ENCODE data around the gene ARL17B. TPM values are rescaled to one million over a fixed set of nuclear protein-coding genes. Genes with fewer than 3 reads are reported as not detected.
A peak's percentile ranks its signal among the peaks of the same experiment; 100 is the strongest.
"Not testable (repeated sequence)": the region's sequence is repeated elsewhere in the genome, so short reads cannot be mapped to it uniquely, and the experiment has no call there.

Gene ARL17B
- total RNA-seq, 4 donors from 2014 or later: 9.0 to 42.9 (median 17.5) TPM

DNA sequence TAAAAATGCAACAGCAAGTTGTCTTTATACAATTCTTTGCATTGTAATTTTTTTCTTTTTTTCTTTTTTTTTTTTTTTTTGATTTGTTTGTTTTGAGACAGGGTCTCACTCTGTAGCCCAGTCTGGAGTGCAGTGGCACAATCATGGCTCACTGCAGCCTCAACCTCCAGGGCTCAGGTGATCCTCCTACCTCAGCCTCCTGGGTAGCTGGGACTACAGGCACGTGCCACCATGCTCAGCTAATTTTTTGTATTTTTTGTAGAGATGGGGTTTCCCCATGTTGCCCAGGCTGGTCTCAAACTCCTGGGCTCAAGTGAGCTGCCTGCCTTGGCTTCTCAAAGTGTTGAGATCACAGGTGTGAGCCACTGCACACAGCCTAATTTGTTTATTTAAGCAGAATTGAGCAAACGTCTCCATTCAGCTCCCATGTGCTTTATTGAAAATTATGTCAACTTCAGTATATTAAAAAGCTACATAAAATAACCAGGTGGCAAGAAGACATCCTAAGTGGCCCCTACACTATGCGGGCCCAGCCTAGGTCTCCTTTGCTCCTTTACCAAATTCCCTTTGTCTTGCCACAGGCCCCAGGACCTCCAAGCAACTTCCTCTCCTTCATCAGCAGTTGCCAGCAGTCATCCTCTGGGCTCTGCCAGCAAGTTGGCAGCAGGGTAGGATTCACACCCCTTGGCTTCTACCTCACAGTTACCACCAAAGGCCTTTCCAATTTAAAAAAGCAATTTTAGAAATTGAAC lies 84.7 kb downstream of the ARL17B start:
- not testable (repeated sequence) for H3K27ac ChIP-seq; H3K4me3 ChIP-seq; H3K27me3 ChIP-seq; H3K9me3 ChIP-seq; H3K4me1 ChIP-seq; DNase-seq (ENCODE audit: low spot score in 2 of 2); H3K36me3 ChIP-seq
- WGBS: 63% methylated on average over 3 of the region's 3 CpGs

- Histone ChIP-seq H3K4me1 (no peaks in the 10 kb centered on the region), H3K9me3 (no peaks in the 10 kb centered on the region), H3K27me3 (no peaks in the 10 kb centered on the region), H3K4me3 (no peak overlapping the region), H3K36me3 (no peaks in the 10 kb centered on the region), H3K27ac (no peak overlapping the region)
- DNase-seq (ENCODE audit: low spot score in 2 of 2): no peak
- TF ChIP-seq POLR2A (IDR thresholded peaks at IDR 0.05) (no peak), EP300 (IDR thresholded peaks at IDR 0.05) (no peak), POLR2AphosphoS5 (IDR thresholded peaks at IDR 0.05) (no peak)
- TF ChIP-seq, protein P1, sequence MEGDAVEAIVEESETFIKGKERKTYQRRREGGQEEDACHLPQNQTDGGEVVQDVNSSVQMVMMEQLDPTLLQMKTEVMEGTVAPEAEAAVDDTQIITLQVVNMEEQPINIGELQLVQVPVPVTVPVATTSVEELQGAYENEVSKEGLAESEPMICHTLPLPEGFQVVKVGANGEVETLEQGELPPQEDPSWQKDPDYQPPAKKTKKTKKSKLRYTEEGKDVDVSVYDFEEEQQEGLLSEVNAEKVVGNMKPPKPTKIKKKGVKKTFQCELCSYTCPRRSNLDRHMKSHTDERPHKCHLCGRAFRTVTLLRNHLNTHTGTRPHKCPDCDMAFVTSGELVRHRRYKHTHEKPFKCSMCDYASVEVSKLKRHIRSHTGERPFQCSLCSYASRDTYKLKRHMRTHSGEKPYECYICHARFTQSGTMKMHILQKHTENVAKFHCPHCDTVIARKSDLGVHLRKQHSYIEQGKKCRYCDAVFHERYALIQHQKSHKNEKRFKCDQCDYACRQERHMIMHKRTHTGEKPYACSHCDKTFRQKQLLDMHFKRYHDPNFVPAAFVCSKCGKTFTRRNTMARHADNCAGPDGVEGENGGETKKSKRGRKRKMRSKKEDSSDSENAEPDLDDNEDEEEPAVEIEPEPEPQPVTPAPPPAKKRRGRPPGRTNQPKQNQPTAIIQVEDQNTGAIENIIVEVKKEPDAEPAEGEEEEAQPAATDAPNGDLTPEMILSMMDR (IDR thresholded peaks at IDR 0.05): no peak
- WGBS: 75% methylated on average over 3 of the region's 3 CpGs
These were observed 87.3 kb downstream of the ARL17B start for GRCh38 chr17:46274238-46274637.

DNA sequence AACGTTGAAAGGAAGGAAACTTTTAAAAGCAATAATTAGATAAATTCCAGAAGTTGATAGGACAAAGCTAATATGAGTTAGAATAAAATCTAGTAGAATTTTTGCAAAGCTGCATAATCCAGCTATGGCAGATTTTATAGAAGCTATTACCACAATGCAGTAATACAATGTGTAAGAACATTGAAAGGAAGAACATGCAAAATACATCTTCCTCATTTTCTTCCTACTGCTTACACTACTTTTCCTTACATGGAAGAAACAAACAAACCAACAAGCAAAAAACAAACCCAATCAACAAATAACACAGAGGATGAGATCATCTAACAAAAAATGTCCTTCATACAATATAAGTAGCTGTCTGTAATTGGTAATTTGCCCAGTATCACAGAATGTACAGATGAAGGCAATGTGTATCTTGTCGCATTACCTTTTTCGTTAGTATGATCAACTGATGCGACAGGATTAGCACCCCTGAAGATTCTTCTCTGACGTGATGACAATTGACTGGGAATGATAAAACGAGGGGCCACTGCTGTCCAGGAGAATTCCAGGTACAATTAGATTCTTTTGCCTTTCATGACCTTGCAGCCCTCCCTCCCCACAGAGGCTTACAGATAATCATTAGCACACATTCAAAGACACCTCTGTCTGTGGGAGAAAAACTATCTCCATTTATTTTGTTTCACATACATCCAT lies 87.9 kb downstream of the ARL17B start:
- 59% methylated on average over 6 of the region's 6 CpGs for WGBS

GRCh38 chr17:46270032-46270431 lies 91.5 kb downstream of the ARL17B start:
- no peak for DNase-seq (ENCODE audit: low spot score in 2 of 2)
- 87% methylated on average over 5 of the region's 5 CpGs for WGBS
- Histone ChIP-seq H3K36me3 (no peaks in the 10 kb centered on the region), H3K9me3 (no peaks in the 10 kb centered on the region), H3K4me1 (peaks cover 15% of the 10 kb centered on the region), H3K27ac (no peak overlapping the region), H3K27me3 (no peaks in the 10 kb centered on the region), H3K4me3 (no peak overlapping the region)
- TF ChIP-seq POLR2A (IDR thresholded peaks at IDR 0.05) (no peak), EP300 (IDR thresholded peaks at IDR 0.05) (no peak)

More for the DNA sequence above, 87.9 kb downstream of the ARL17B start:
- no peaks in the 10 kb centered on the region for H3K36me3 ChIP-seq
- no peak for DNase-seq (ENCODE audit: low spot score in 2 of 2)
- H3K27ac ChIP-seq: no peak overlapping the region
- no peaks in the 10 kb centered on the region for H3K4me1 ChIP-seq
- H3K4me3 ChIP-seq: no peak overlapping the region
- TF ChIP-seq POLR2AphosphoS5 (IDR thresholded peaks at IDR 0.05) (no peak), EP300 (IDR thresholded peaks at IDR 0.05) (no peak), POLR2A (IDR thresholded peaks at IDR 0.05) (no peak)
- TF ChIP-seq, protein P1 (IDR thresholded peaks at IDR 0.05): no peak
- H3K9me3 ChIP-seq: no peaks in the 10 kb centered on the region
- H3K27me3 ChIP-seq: no peaks in the 10 kb centered on the region

DNA sequence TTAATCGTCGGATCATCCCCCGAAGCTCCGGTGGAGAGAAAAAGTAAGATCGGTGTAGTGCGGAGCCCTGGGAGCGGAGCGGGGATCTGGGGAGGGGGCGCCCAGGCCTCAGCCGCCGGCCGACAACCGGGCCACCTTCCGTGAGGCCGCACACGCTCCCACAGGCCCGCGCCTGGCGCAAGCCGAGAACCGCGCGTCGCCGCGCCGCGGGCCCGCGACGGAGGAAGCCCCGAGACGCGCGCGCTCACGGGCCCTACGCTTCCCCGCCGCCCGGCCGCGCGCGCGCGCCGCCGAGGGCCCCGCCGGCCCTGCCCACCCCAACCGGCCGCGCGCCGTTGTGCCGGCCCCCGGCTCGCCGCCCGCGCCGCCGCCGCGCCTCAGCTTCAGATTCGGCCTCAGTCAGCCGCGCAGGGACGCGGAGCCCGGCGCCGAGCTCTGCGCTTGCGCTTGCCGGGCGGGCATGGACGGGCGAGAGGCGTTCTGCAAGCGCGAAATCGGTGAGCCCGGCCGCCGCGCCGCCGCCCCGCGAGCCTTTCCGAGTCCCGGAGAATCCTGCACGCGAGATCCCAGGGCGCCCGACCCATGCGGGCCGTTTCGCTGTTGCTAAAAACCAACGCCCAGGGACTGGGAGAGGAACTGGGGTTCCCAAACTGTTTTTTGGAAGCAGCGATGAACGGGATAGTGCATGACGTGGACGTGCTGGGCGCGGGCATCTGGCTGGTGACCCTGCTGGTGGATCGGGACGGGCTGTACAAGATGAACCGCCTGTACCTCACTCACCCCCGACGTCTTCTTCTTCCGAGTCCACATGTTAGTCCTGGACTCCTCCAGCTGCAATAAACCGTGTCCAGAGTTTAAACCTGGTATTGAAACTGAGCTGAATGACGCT lies 94.7 kb downstream of the ARL17B start:
- Histone ChIP-seq H3K36me3 (no peaks in the 10 kb centered on the region), H3K4me1 (peaks cover 15% of the 10 kb centered on the region), H3K9me3 (no peaks in the 10 kb centered on the region), H3K27ac (peak overlapping the region; percentile 92), H3K27me3 (no peaks in the 10 kb centered on the region), H3K4me3 (peak overlapping the region; percentile 73)
- DNase-seq (ENCODE audit: low spot score in 2 of 2): peak; percentile 87 to 88
- TF ChIP-seq POLR2AphosphoS5 (IDR thresholded peaks at IDR 0.05) (peak in 1 of 3 donors; percentile 58), POLR2A (IDR thresholded peaks at IDR 0.05) (peak in 1 of 2 donors; percentile 46), EP300 (IDR thresholded peaks at IDR 0.05) (no peak)
- TF ChIP-seq, protein P1 (IDR thresholded peaks at IDR 0.05): no peak
- 1% methylated on average over 31 of the region's 116 CpGs for WGBS

- not testable (repeated sequence) for DNase-seq (ENCODE audit: low spot score in 2 of 2); H3K9me3 ChIP-seq; H3K27me3 ChIP-seq; H3K36me3 ChIP-seq
- H3K4me1 ChIP-seq: peaks cover 15% of the 10 kb centered on the region
- WGBS: 18% methylated on average over 21 of the region's 21 CpGs
- peak overlapping the region; percentile 92 for H3K27ac ChIP-seq
- peak overlapping the region; percentile 73 for H3K4me3 ChIP-seq
These were observed 95.4 kb downstream of the ARL17B start for GRCh38 chr17:46266063-46266655.
